GM21381 (cell line): ENCODE results near the gene ADAM8.
"Not testable (repeated sequence)": the region's sequence is repeated elsewhere in the genome, so short reads cannot be mapped to it uniquely, and the experiment has no call there.

Experiments used
- ATAC-seq: cut with Tn5 transposase; IDR thresholded peaks from one replicate; pipeline ENCODE4 v1.9.1; 2021; ENCODE audit warnings: mild to moderate bottlenecking, moderate library complexity; ENCODE audit not compliant: unreplicated experiment

ADAM8 gene

GRCh38 chr10:133269367-133269766, 7.3 kb downstream of the ADAM8 start:
- ATAC-seq, result no peak

GRCh38 chr10:133268532-133268931, 8.1 kb downstream of the ADAM8 start:
- no peak for ATAC-seq

GRCh38 chr10:133267829-133268228, 8.8 kb downstream of the ADAM8 start:
- ATAC-seq, result no peak

GRCh38 chr10:133267293-133267692, 9.4 kb downstream of the ADAM8 start:
- ATAC-seq, result no peak

- no peak for ATAC-seq
Measured at GRCh38 chr10:133266056-133266795, 10.4 kb downstream of the ADAM8 start.

GRCh38 chr10:133265052-133265451, 11.6 kb downstream of the ADAM8 start:
- not testable (repeated sequence) for ATAC-seq

- ATAC-seq, result no peak
Measured at GRCh38 chr10:133264461-133264860, 12.2 kb downstream of the ADAM8 start.

GRCh38 chr10:133263674-133264073, 13.0 kb downstream of the ADAM8 start:
- no peak for ATAC-seq

GRCh38 chr10:133262696-133263095, 14.0 kb downstream of the ADAM8 start:
- ATAC-seq, result no peak

GRCh38 chr10:133261726-133262325, 14.8 kb downstream of the ADAM8 start:
- ATAC-seq, result peak; percentile 52

GRCh38 chr10:133260895-133261725, 15.6 kb downstream of the ADAM8 start:
- peak; percentile 45 for ATAC-seq

- ATAC-seq, result no peak
Measured at GRCh38 chr10:133259602-133259989, 17.1 kb downstream of the ADAM8 start.

- ATAC-seq, result no peak
Measured at GRCh38 chr10:133258818-133259601, 17.7 kb downstream of the ADAM8 start.

GRCh38 chr10:133258066-133258817, 18.4 kb downstream of the ADAM8 start:
- ATAC-seq, result peak; percentile 21

- peak; percentile 9 for ATAC-seq
Measured at GRCh38 chr10:133257489-133258065, 19.1 kb downstream of the ADAM8 start.

- no peak for ATAC-seq
Measured at GRCh38 chr10:133255323-133255722, 21.3 kb downstream of the ADAM8 start.

- ATAC-seq, result no peak
Measured at GRCh38 chr10:133254421-133255120, 22.1 kb downstream of the ADAM8 start.

- no peak for ATAC-seq
Measured at GRCh38 chr10:133253361-133253955, 23.2 kb downstream of the ADAM8 start.

GRCh38 chr10:133252223-133252552, 24.5 kb downstream of the ADAM8 start:
- no peak for ATAC-seq
